SU-DHL-6 (cell line): ENCODE results near the gene EPB41L3.

Experiments
- H2AFZ ChIP-seq: fragments of 200-600 bp; sonication (generic); 2 replicates; pipeline ENCODE4 v1.6.1; 2014; ENCODE audit warnings: low read depth, mild to moderate bottlenecking, moderate library complexity, mixed read lengths, antibody characterized with exemption, low read length; ENCODE audit not compliant: severe bottlenecking
- H3F3A ChIP-seq: fragments of 200-600 bp; shearing (Covaris generic); 2 replicates; pipeline ENCODE4 v1.6.0; 2016; ENCODE audit warnings: antibody characterized with exemption, mild to moderate bottlenecking; ENCODE audit not compliant: insufficient read depth
- H3K27ac ChIP-seq: fragments of 200-600 bp; sonication (generic); 2 replicates; pipeline ENCODE4 v1.5.1; 2016; ENCODE audit warnings: low read depth, mild to moderate bottlenecking, low read length, moderate library complexity, mixed read lengths
- H3K27me3 ChIP-seq: fragments of 200-600 bp; sonication (generic), shearing (Covaris generic); 2 replicates; pipeline ENCODE4 v1.6.0; 2014; ENCODE audit warnings: mild to moderate bottlenecking, low read length
- H3K36me3 ChIP-seq: fragments of 200-600 bp; sonication (generic); 2 replicates; pipeline ENCODE4 v1.6.1; 2014; ENCODE audit warnings: mild to moderate bottlenecking, low read length, mixed read lengths
- H3K4me2 ChIP-seq: fragments of 300-600, 200-600 bp; shearing (Covaris generic), sonication (generic); 2 replicates; pipeline ENCODE4 v1.6.0; 2014; ENCODE audit warnings: low read length, low read depth, mild to moderate bottlenecking; ENCODE audit not compliant: poor library complexity, severe bottlenecking
- H3K4me3 ChIP-seq: fragments of 200-600 bp; sonication (generic); 2 replicates; pipeline ENCODE4 v1.5.1; 2014; ENCODE audit warnings: antibody characterized with exemption, low read length, mild to moderate bottlenecking, mixed read lengths; ENCODE audit not compliant: insufficient read depth, poor library complexity, severe bottlenecking
- H3K79me2 ChIP-seq: fragments of 200-600 bp; sonication (generic); 2 replicates; pipeline ENCODE4 v1.6.1; 2014; ENCODE audit warnings: mild to moderate bottlenecking, low read length, moderate library complexity; ENCODE audit not compliant: insufficient read depth
- H3K9ac ChIP-seq: fragments of 200-600 bp; sonication (generic); 2 replicates; pipeline ENCODE4 v1.7.0; 2014; ENCODE audit warnings: mild to moderate bottlenecking, low read length
- H3K9me2 ChIP-seq: fragments of 200-600 bp; sonication (generic); replicated peaks from 2 replicates; pipeline ENCODE4 v1.6.1; 2014; ENCODE audit warnings: low read length; ENCODE audit not compliant: insufficient read depth
- H3K9me3 ChIP-seq: fragments of 200-600 bp; sonication (generic); 2 replicates; pipeline ENCODE4 v1.6.1; 2014; ENCODE audit warnings: low read length, mixed read lengths; ENCODE audit not compliant: insufficient read depth
- H4K20me1 ChIP-seq: fragments of 200-600 bp; sonication (generic); 2 replicates; pipeline ENCODE4 v1.6.1; 2014; ENCODE audit warnings: low read depth, mild to moderate bottlenecking, antibody characterized with exemption, low read length, moderate library complexity, mixed read lengths
- EZH2phosphoT487 ChIP-seq: fragments of 200-600 bp; sonication (generic), shearing (Covaris generic); conservative IDR thresholded peaks from 2 replicates; pipeline ENCODE4 v1.6.1; 2018; ENCODE audit warnings: mild to moderate bottlenecking, antibody characterized with exemption, low read length, moderate library complexity, mixed read lengths
- TF ChIP-seq, protein P1 (sequence below): fragments of 200-600 bp; sonication (generic); IDR thresholded peaks from one replicate; pipeline ENCODE4 v1.5.1; 2017; ENCODE audit warnings: antibody characterized with exemption, mild to moderate bottlenecking, low read length, moderate library complexity; ENCODE audit not compliant: insufficient read depth, poor library complexity, severe bottlenecking

Gene EPB41L3

DNA sequence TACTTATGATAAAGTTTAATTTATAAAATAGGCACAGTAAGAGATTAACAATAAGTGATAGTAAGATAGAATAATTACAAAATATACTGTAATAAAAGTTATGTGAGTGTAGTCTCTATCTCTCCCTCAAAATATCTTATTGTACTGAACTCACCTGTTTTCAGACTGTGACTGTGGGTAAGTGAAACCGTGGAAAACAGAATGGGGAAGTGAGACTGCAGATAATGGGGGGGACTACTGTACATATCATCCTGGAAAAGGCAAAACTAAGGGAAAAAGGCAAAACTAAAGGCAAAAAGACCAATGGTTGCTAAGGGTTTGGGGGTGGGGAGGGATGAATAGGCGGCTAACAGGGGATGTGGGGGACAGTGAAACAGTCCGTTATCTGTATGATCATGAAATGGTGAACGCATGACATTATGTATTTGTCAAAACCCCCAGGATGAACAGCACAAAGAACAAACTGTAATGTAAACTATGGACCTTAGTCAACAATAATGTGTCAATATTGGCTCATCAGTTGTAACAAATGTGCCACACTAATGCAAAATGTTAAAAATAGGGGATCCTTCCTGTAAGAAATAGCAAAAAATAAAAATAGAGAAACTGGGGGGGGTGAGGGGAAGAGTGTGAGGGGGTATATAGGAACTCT is 93.8 kb downstream of the EPB41L3 start:
- H3F3A ChIP-seq: no peaks in the 10 kb centered on the region
- H3K27ac ChIP-seq: no peak overlapping the region
- no peaks in the 10 kb centered on the region for H3K79me2 ChIP-seq
- no peaks in the 10 kb centered on the region for H3K9me2 ChIP-seq
- H3K36me3 ChIP-seq: no peaks in the 10 kb centered on the region
- H3K9ac ChIP-seq: no peak overlapping the region
- H2AFZ ChIP-seq: no peak overlapping the region
- H4K20me1 ChIP-seq: no peaks in the 10 kb centered on the region
- H3K4me2 ChIP-seq: no peak overlapping the region
- TF ChIP-seq, protein P1, sequence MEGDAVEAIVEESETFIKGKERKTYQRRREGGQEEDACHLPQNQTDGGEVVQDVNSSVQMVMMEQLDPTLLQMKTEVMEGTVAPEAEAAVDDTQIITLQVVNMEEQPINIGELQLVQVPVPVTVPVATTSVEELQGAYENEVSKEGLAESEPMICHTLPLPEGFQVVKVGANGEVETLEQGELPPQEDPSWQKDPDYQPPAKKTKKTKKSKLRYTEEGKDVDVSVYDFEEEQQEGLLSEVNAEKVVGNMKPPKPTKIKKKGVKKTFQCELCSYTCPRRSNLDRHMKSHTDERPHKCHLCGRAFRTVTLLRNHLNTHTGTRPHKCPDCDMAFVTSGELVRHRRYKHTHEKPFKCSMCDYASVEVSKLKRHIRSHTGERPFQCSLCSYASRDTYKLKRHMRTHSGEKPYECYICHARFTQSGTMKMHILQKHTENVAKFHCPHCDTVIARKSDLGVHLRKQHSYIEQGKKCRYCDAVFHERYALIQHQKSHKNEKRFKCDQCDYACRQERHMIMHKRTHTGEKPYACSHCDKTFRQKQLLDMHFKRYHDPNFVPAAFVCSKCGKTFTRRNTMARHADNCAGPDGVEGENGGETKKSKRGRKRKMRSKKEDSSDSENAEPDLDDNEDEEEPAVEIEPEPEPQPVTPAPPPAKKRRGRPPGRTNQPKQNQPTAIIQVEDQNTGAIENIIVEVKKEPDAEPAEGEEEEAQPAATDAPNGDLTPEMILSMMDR: no peak
- TF ChIP-seq EZH2phosphoT487: no peak
- H3K9me3 ChIP-seq: no peaks in the 10 kb centered on the region
- H3K4me3 ChIP-seq: no peak overlapping the region
- no peaks in the 10 kb centered on the region for H3K27me3 ChIP-seq

DNA sequence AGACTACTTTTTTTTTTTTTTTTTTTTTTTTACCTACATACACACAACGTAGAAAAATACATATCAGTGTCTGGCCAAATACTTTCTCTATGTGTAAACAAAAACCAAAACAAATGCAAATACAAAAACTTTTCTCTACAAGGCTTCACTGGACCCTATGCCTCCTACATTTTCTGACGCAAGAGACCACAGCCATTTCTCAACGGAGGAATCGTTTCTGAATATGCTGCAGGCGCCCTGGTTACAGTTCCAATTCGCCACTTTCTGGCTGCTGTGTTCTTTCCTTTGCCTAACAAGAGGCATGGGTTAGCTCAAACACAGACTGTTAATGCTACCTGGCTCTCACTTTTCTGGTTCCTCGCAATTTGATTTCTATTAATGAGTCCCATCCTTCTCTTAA is 96.4 kb downstream of the EPB41L3 start:
- H3K9ac ChIP-seq: no peak overlapping the region
- no peaks in the 10 kb centered on the region for H4K20me1 ChIP-seq
- no peak overlapping the region for H3K4me3 ChIP-seq
- H3K9me3 ChIP-seq: no peaks in the 10 kb centered on the region
- H3F3A ChIP-seq: no peaks in the 10 kb centered on the region
- no peaks in the 10 kb centered on the region for H3K9me2 ChIP-seq
- H3K79me2 ChIP-seq: no peaks in the 10 kb centered on the region
- H3K36me3 ChIP-seq: no peaks in the 10 kb centered on the region
- no peaks in the 10 kb centered on the region for H3K27me3 ChIP-seq
- H3K27ac ChIP-seq: no peak overlapping the region
- TF ChIP-seq EZH2phosphoT487: no peak
- TF ChIP-seq, protein P1: no peak
- no peak overlapping the region for H2AFZ ChIP-seq
- H3K4me2 ChIP-seq: no peak overlapping the region

DNA sequence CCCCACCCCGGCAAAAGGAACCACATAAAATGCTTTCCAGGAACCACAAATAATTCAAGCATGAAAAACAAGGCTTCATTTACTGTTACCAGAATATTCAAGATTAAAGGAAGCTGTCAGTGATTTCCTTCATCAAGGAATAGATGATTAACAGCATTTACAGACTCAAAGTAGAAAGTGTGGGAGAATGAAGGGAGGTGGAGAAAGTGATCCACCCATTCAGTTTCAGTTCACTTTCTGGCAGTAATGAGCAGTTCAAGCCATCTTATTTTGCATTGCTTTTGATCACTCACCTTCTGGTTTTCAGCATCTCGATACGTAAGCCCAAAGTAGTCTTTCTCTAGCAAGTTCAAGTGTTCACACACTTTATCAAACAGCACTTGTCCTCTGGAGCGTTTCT is 99.0 kb downstream of the EPB41L3 start:
- Histone ChIP-seq H3K9me2 (no peaks in the 10 kb centered on the region), H3K4me2 (no peak overlapping the region), H3F3A (no peaks in the 10 kb centered on the region), H3K4me3 (no peak overlapping the region), H2AFZ (no peak overlapping the region), H3K27me3 (no peaks in the 10 kb centered on the region), H3K9me3 (no peaks in the 10 kb centered on the region), H3K36me3 (no peaks in the 10 kb centered on the region), H4K20me1 (no peaks in the 10 kb centered on the region), H3K27ac (no peak overlapping the region), H3K79me2 (no peaks in the 10 kb centered on the region), H3K9ac (no peak overlapping the region)
- TF ChIP-seq, protein P1: no peak
- no peak for TF ChIP-seq EZH2phosphoT487
